Skin of body (tissue), 2 donors: ENCODE measurements around the gene ASIC1. TPM values are rescaled to one million over a fixed set of nuclear protein-coding genes. Genes with fewer than 3 reads are reported as not detected.

Experiments used
- DNase-seq: peaks from one replicate; lab custom pipeline; 2025; lab: John Stamatoyannopoulos, UW
- total RNA-seq: library from RNA; depleted of rRNA; stranded (reverse); fragments of >200 nt; gene quantifications from one replicate; pipeline ENCODE4 v1.2.3, GENCODE V29; 2014

ASIC1 gene
- total RNA-seq, 1 donor from 2014 or later = 4.0 TPM

GRCh38 chr12:50040657-50041056 is 16.7 kb upstream of the ASIC1 start:
- DNase-seq = no peak

- DNase-seq = no peak
Measured at GRCh38 chr12:50041062-50041860, 16.1 kb upstream of the ASIC1 start.

GRCh38 chr12:50041962-50042361 is 15.4 kb upstream of the ASIC1 start:
- DNase-seq = no peak

GRCh38 chr12:50042693-50043092 is 14.7 kb upstream of the ASIC1 start:
- no peak for DNase-seq

GRCh38 chr12:50043308-50043707 is 14.1 kb upstream of the ASIC1 start:
- DNase-seq = no peak

- no peak for DNase-seq
Measured at GRCh38 chr12:50043854-50044253, 13.5 kb upstream of the ASIC1 start.

GRCh38 chr12:50047693-50048250 is 9.6 kb upstream of the ASIC1 start:
- no peak for DNase-seq

- no peak for DNase-seq
Measured at GRCh38 chr12:50049254-50050118, 7.9 kb upstream of the ASIC1 start.

- no peak for DNase-seq
Measured at GRCh38 chr12:50050119-50050385, 7.3 kb upstream of the ASIC1 start.

GRCh38 chr12:50050410-50051098 is 6.8 kb upstream of the ASIC1 start:
- DNase-seq = peak; percentile 65

- no peak for DNase-seq
Measured at GRCh38 chr12:50051101-50051806, 6.1 kb upstream of the ASIC1 start.

- DNase-seq = no peak
Measured at GRCh38 chr12:50052544-50052943, 4.9 kb upstream of the ASIC1 start.

GRCh38 chr12:50052964-50053363 is 4.4 kb upstream of the ASIC1 start:
- DNase-seq = no peak

- DNase-seq = no peak
Measured at GRCh38 chr12:50053583-50053982, 3.8 kb upstream of the ASIC1 start.

GRCh38 chr12:50055831-50056638 is 1.4 kb upstream of the ASIC1 start:
- DNase-seq = peak; percentile 26

GRCh38 chr12:50056639-50056976 is 788 bp upstream of the ASIC1 start:
- DNase-seq = no peak

GRCh38 chr12:50057896-50058670 is 687 bp downstream of the ASIC1 start:
- DNase-seq = no peak

- DNase-seq = no peak
Measured at GRCh38 chr12:50058743-50059312, 1.4 kb downstream of the ASIC1 start.

- DNase-seq = no peak
Measured at GRCh38 chr12:50059440-50060119, 2.2 kb downstream of the ASIC1 start.
